ENCODE measurements around the gene C2CD3.

The C2CD3 gene

GRCh38 chr11:74033046-74033445, 137.8 kb downstream of the C2CD3 start:
- no peak for TF ChIP-seq CTCF (IDR thresholded peaks at IDR 0.05; ENCODE audit: low read depth, low read length, missing control alignments)
- no peak overlapping the region for H3K4me3 ChIP-seq (replicated peaks; ENCODE audit: low read depth, low read length)
- DNase-seq (ENCODE audit: extremely low read depth, low read depth): no peak

GRCh38 chr11:74030723-74031676, 139.8 kb downstream of the C2CD3 start:
- no peak for TF ChIP-seq CTCF (IDR thresholded peaks at IDR 0.05; ENCODE audit: low read depth, low read length, missing control alignments)
- no peak overlapping the region for H3K4me3 ChIP-seq (replicated peaks; ENCODE audit: low read depth, low read length)
- DNase-seq (ENCODE audit: extremely low read depth, low read depth): no peak

GRCh38 chr11:74025467-74026166, 145.2 kb downstream of the C2CD3 start:
- TF ChIP-seq CTCF (IDR thresholded peaks at IDR 0.05; ENCODE audit: low read depth, low read length, missing control alignments): no peak
- DNase-seq (ENCODE audit: extremely low read depth, low read depth): no peak
- no peak overlapping the region for H3K4me3 ChIP-seq (replicated peaks; ENCODE audit: low read depth, low read length)

GRCh38 chr11:74024261-74025029, 146.4 kb downstream of the C2CD3 start:
- DNase-seq (ENCODE audit: extremely low read depth, low read depth): no peak
- no peak for TF ChIP-seq CTCF (IDR thresholded peaks at IDR 0.05; ENCODE audit: low read depth, low read length, missing control alignments)
- no peak overlapping the region for H3K4me3 ChIP-seq (replicated peaks; ENCODE audit: low read depth, low read length)

GRCh38 chr11:74023276-74023675, 147.5 kb downstream of the C2CD3 start:
- no peak for DNase-seq (ENCODE audit: extremely low read depth, low read depth)
- no peak overlapping the region for H3K4me3 ChIP-seq (replicated peaks; ENCODE audit: low read depth, low read length)
- no peak for TF ChIP-seq CTCF (IDR thresholded peaks at IDR 0.05; ENCODE audit: low read depth, low read length, missing control alignments)

- no peak overlapping the region for H3K4me3 ChIP-seq (replicated peaks; ENCODE audit: low read depth, low read length)
- no peak for TF ChIP-seq CTCF (IDR thresholded peaks at IDR 0.05; ENCODE audit: low read depth, low read length, missing control alignments)
- DNase-seq (ENCODE audit: extremely low read depth, low read depth): no peak
Observed at GRCh38 chr11:74022546-74022945, 148.3 kb downstream of the C2CD3 start.

Data from HFF-Myc (cell line).